MCF 10A (cell line): Measurements from ENCODE around the gene EXT2. TPM values are rescaled to one million over a fixed set of nuclear protein-coding genes. Genes with fewer than 3 reads are reported as not detected.

Experiments
- BruUV-seq: library from RNA; stranded (reverse); fragments of 400-500 nt; replicated peaks from 2 replicates; lab custom pipeline; 2021; lab: Mats Ljungman, UMichigan
- CTCF ChIA-PET: fragments of 300-600 bp; sonication (Branson Sonifier 250); formaldehyde crosslinking; extraction: SDS; loops from one replicate; lab custom pipeline; 2021; ENCODE audit warnings: antibody characterized with exemption, inconsistent platforms; lab: Yijun Ruan, JAX
- POLR2A ChIA-PET: fragments of 300-600, 350-650 bp; sonication (Branson Sonifier 250); formaldehyde crosslinking; extraction: SDS; loops from one replicate; lab custom pipeline; 2020; ENCODE audit warnings: antibody characterized with exemption, inconsistent platforms; lab: Yijun Ruan, JAX
- DNase-seq: peaks from one replicate; pipeline ENCODE4 v3.0.0-alpha.2; 2018; ENCODE audit not compliant: unreplicated experiment
- H3K27ac Mint-ChIP-seq: one replicate; pipeline ENCODE4 v1.8.0; 2022; ENCODE audit warnings: mild to moderate bottlenecking, low read depth, mixed read lengths; ENCODE audit not compliant: unreplicated experiment
- H3K27me3 Mint-ChIP-seq: one replicate; pipeline ENCODE4 v1.8.0; 2022; ENCODE audit warnings: mixed read lengths; ENCODE audit not compliant: insufficient read depth, unreplicated experiment
- H3K36me3 Mint-ChIP-seq: one replicate; pipeline ENCODE4 v1.8.0; 2022; ENCODE audit warnings: mild to moderate bottlenecking, moderate library complexity, mixed read lengths; ENCODE audit not compliant: insufficient read depth, unreplicated experiment
- H3K4me1 Mint-ChIP-seq: one replicate; pipeline ENCODE4 v1.8.0; 2022; ENCODE audit warnings: mixed read lengths; ENCODE audit not compliant: insufficient read depth, unreplicated experiment
- H3K4me3 Mint-ChIP-seq: one replicate; pipeline ENCODE4 v1.8.0; 2022; ENCODE audit warnings: mild to moderate bottlenecking, moderate library complexity, mixed read lengths; ENCODE audit not compliant: unreplicated experiment
- H3K9me3 Mint-ChIP-seq: one replicate; pipeline ENCODE4 v1.8.0; 2022; ENCODE audit warnings: mixed read lengths; ENCODE audit not compliant: unreplicated experiment
- CTCF ChIP-seq: fragments of 200-600 bp; IDR thresholded peaks from one replicate; pipeline ENCODE4 v1.8.0; 2022; ENCODE audit warnings: antibody characterized with exemption, mild to moderate bottlenecking; ENCODE audit not compliant: unreplicated experiment
- intact Hi-C: fragments of 100-400 bp; cut with micrococcal nuclease; formaldehyde crosslinking; loops from 2 replicates; pipeline ENCODE4 v1.14.1; 2022
- total RNA-seq: library from RNA; stranded (reverse); gene quantifications from 2 replicates; pipeline ENCODE4 v1.2.3, GENCODE V29; 2022

EXT2 gene
- total RNA-seq, 1 experiment from 2014 or later = 73.1 TPM

GRCh38 chr11:44267006-44267749 is 171.7 kb downstream of the EXT2 start:
- Mint-ChIP-seq H3K36me3 (no peaks in the 10 kb centered on the region), H3K4me1 (no peaks in the 10 kb centered on the region), H3K27ac (no peak overlapping the region), H3K4me3 (no peak overlapping the region), H3K9me3 (no peaks in the 10 kb centered on the region), H3K27me3 (no peaks in the 10 kb centered on the region)
- no peak for TF ChIP-seq CTCF
- no peak for DNase-seq
- intact Hi-C loops = no loop called here
- CTCF ChIA-PET = interaction anchor here (0.7 to 2.1 kb wide), 2 partner anchors 19 to 173 kb away, joined by 3 to 5 read pairs; no protein-coding TSS in a partner anchor
- POLR2A ChIA-PET = interaction anchor here (0.9 kb wide), 1 partner anchor 16 kb away, joined by 3 read pairs; no protein-coding TSS in a partner anchor
- BruUV-seq = no TSS peak

- DNase-seq = no peak
- no peaks in the 10 kb centered on the region for H3K4me1 Mint-ChIP-seq
- ChIA-PET POLR2A (interaction anchor here (0.9 kb wide), 1 partner anchor 15 kb away, joined by 3 read pairs; no protein-coding TSS in a partner anchor), CTCF (interaction anchor here (0.6 to 2.1 kb wide), 4 partner anchors 18 to 174 kb away, joined by 3 to 5 read pairs (median 3); no protein-coding TSS in a partner anchor)
- intact Hi-C loops = no loop called here
- H3K27me3 Mint-ChIP-seq = no peaks in the 10 kb centered on the region
- H3K9me3 Mint-ChIP-seq = no peaks in the 10 kb centered on the region
- BruUV-seq = no TSS peak
- H3K36me3 Mint-ChIP-seq = no peaks in the 10 kb centered on the region
- H3K27ac Mint-ChIP-seq = no peak overlapping the region
- no peak overlapping the region for H3K4me3 Mint-ChIP-seq
- TF ChIP-seq CTCF = no peak
Measured at GRCh38 chr11:44267750-44268613, 172.5 kb downstream of the EXT2 start.

- Mint-ChIP-seq H3K9me3 (no peaks in the 10 kb centered on the region), H3K36me3 (no peaks in the 10 kb centered on the region), H3K4me3 (no peak overlapping the region), H3K27me3 (no peaks in the 10 kb centered on the region), H3K27ac (no peak overlapping the region), H3K4me1 (no peaks in the 10 kb centered on the region)
- DNase-seq = no peak
- POLR2A ChIA-PET = interaction anchor here (0.6 kb wide), 1 partner anchor 54 kb away, joined by 3 read pairs; no protein-coding TSS in a partner anchor
- intact Hi-C loops = no loop called here
- BruUV-seq = no TSS peak
- CTCF ChIA-PET = interaction anchor here (0.7 to 1.4 kb wide), 3 partner anchors 134 to 731 kb away, joined by 3 read pairs; no protein-coding TSS in a partner anchor
- no peak for TF ChIP-seq CTCF
Measured at GRCh38 chr11:44268614-44269080, 173.2 kb downstream of the EXT2 start.
